Tibial nerve (tissue), 4 donors: ENCODE measurements around the gene ATG5. TPM values are rescaled to one million over a fixed set of nuclear protein-coding genes. Genes with fewer than 3 reads are reported as not detected.

Experiments used
- DNase-seq, 2 donors: peaks; one replicate each; pipeline ENCODE4 v3.0.0-alpha.2; 2019; ENCODE audit warnings: low spot score in 2 of 2
- H3K27ac ChIP-seq, 4 donors: fragments of 200-600 bp; sonication (generic) in 3 of 4; one replicate each; pipeline ENCODE4 v1.5.1; 2017 to 2019; ENCODE audit warnings: mild to moderate bottlenecking in 1 of 4
- H3K27me3 ChIP-seq, 2 donors: fragments of 200-600 bp; sonication (generic) in 1 of 2; one replicate each; pipeline versions ENCODE4 v1.5.1 to v1.6.0; 2017 to 2019
- H3K36me3 ChIP-seq, 3 donors: fragments of 200-600 bp; sonication (generic); one replicate each; pipeline ENCODE4 v1.5.1; 2018 to 2019
- H3K4me1 ChIP-seq, 4 donors: fragments of 200-600 bp; sonication (generic) in 3 of 4; one replicate each; pipeline ENCODE4 v1.5.1; 2017 to 2019
- H3K4me3 ChIP-seq, 4 donors: fragments of 200-600 bp; sonication (generic) in 3 of 4; one replicate each; pipeline ENCODE4 v1.5.1; 2017 to 2019; ENCODE audit warnings: mild to moderate bottlenecking in 1 of 4, moderate library complexity in 1 of 4
- H3K9me3 ChIP-seq, 4 donors: fragments of 200-600 bp; sonication (generic) in 3 of 4; one replicate each; pipeline ENCODE4 v1.5.1; 2017 to 2019
- CTCF ChIP-seq, 5 experiments: fragments of 200-600 bp in 3 of 5; fragments of 450-650 bp in 2 of 5; sonication (generic) in 3 of 5; IDR thresholded peaks; one replicate each; pipeline ENCODE4 v1.5.1; 2016 to 2019; ENCODE audit warnings: antibody characterized with exemption in 5 of 5, mild to moderate bottlenecking in 3 of 5, moderate library complexity in 2 of 5
- EP300 ChIP-seq, 2 donors: sonication (generic); formaldehyde crosslinking; IDR thresholded peaks; one replicate each; pipeline ENCODE4 v1.6.1; 2017; ENCODE audit warnings: antibody characterized with exemption in 2 of 2, mild to moderate bottlenecking in 1 of 2
- POLR2A ChIP-seq, 2 donors: fragments of 450-650 bp; IDR thresholded peaks; one replicate each; pipeline ENCODE4 v1.6.1; 2017; ENCODE audit warnings: antibody characterized with exemption in 2 of 2, mild to moderate bottlenecking in 2 of 2, moderate library complexity in 2 of 2
- WGBS, 2 donors: methylation state at CpG; one replicate each; pipeline ENCODE4 v1.1.5; 2018; 5-methylcytosine and 5-hydroxymethylcytosine counted together
- total RNA-seq, 4 donors: library from RNA; depleted of rRNA; stranded (reverse); fragments of >200 nt; gene quantifications; one replicate each; pipeline ENCODE4 v1.1.0, GENCODE V29; 2016

The ATG5 gene
- total RNA-seq, 4 donors from 2014 or later, result 25.5 to 39.1 (median 35.7) TPM

DNA sequence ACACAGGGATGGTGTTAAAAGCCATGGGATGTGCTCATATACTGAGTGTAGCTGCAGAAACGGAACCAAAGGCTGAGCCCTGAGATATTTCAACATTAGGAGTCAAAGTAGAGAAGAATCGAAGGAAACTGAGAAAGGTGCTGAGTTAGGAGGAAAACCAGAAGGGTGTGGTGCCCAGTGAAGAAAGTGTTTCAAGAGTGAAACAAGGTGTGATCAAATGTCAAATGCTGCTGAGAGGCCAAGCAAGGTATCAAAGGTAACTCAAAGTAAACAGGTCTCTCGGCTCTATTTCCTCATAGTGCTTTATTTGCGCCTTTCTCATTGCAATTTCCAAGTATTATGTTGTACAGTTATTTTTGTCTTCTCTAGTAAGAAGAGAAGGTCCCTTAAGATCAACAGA, 145.4 kb downstream of the ATG5 start:
- Histone ChIP-seq H3K4me1 (no peaks in the 10 kb centered on the region), H3K4me3 (no peak overlapping the region), H3K27me3 (no peaks in the 10 kb centered on the region), H3K27ac (no peak overlapping the region), H3K36me3 (no peaks in the 10 kb centered on the region), H3K9me3 (no peaks in the 10 kb centered on the region)
- TF ChIP-seq EP300 (IDR thresholded peaks at IDR 0.05), result no peak
- TF ChIP-seq CTCF (IDR thresholded peaks at IDR 0.05), result no peak
- TF ChIP-seq POLR2A (IDR thresholded peaks at IDR 0.05), result no peak
- no peak for DNase-seq
- 91 to 95% methylated on average over 4 of the region's 4 CpGs for WGBS, 2 donors

GRCh38 chr6:106178900-106179299, 146.7 kb downstream of the ATG5 start:
- Histone ChIP-seq H3K36me3 (no peaks in the 10 kb centered on the region), H3K9me3 (no peaks in the 10 kb centered on the region), H3K4me3 (no peak overlapping the region), H3K4me1 (no peaks in the 10 kb centered on the region), H3K27me3 (no peaks in the 10 kb centered on the region), H3K27ac (no peak overlapping the region)
- DNase-seq, result no peak
- WGBS, 2 donors, result 82 to 83% methylated on average over 3 of the region's 3 CpGs
- no peak for TF ChIP-seq EP300 (IDR thresholded peaks at IDR 0.05)
- no peak for TF ChIP-seq POLR2A (IDR thresholded peaks at IDR 0.05)
- no peak for TF ChIP-seq CTCF (IDR thresholded peaks at IDR 0.05)

- Histone ChIP-seq H3K4me3 (no peak overlapping the region), H3K36me3 (no peaks in the 10 kb centered on the region), H3K9me3 (no peaks in the 10 kb centered on the region), H3K27me3 (no peaks in the 10 kb centered on the region), H3K4me1 (no peaks in the 10 kb centered on the region), H3K27ac (no peak overlapping the region)
- 48% methylated on average over 2 of the region's 2 CpGs for WGBS, 2 donors
- TF ChIP-seq POLR2A (IDR thresholded peaks at IDR 0.05) (no peak), EP300 (IDR thresholded peaks at IDR 0.05) (no peak), CTCF (IDR thresholded peaks at IDR 0.05) (no peak)
- no peak for DNase-seq
Observed at GRCh38 chr6:106177786-106178185, 147.8 kb downstream of the ATG5 start.

DNA sequence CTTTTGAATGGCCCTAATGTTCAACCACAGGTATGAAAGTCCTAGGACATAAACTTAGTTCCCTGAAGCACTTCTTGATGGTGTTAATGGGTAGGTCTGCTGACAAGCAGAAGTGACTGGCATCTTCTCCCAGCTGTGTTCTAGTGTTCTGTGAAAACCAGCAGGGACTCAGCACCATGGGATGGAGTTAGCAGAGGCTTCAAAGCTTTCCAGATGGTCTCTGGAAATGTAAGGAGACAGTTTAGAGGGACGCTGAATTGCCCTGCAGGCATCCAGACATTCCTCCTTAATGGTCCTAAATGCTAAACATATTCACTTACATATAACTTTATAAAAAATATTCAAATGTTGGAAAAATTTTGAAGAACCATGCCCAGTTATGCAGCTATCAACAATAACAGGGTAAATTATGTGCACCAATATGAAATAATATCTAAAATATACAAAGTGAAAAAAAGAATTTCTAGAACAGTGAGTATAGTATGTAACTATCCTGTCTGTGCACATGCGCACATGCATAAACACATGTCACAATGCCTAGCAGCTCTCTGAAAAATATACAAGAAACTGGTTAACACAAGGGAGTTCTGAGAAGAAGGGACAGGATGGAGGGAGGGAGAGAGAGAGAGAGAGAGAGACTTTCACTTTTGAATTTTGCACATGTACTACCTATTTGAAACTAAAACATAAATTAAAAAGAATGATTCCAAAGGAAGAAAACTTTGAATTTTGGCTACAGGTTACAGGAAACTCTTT, 152.3 kb downstream of the ATG5 start:
- TF ChIP-seq POLR2A (IDR thresholded peaks at IDR 0.05), result no peak
- no peak for TF ChIP-seq EP300 (IDR thresholded peaks at IDR 0.05)
- TF ChIP-seq CTCF (IDR thresholded peaks at IDR 0.05), result no peak
- H3K27me3 ChIP-seq, result no peaks in the 10 kb centered on the region

GRCh38 chr6:106170030-106170791, 155.3 kb downstream of the ATG5 start:
- H3K27me3 ChIP-seq, result no peaks in the 10 kb centered on the region
- H3K4me1 ChIP-seq, result no peaks in the 10 kb centered on the region
- no peaks in the 10 kb centered on the region for H3K9me3 ChIP-seq
- 88 to 92% methylated on average over 5 of the region's 5 CpGs for WGBS, 2 donors
- H3K4me3 ChIP-seq, result no peak overlapping the region
- H3K36me3 ChIP-seq, result no peaks in the 10 kb centered on the region
- TF ChIP-seq EP300 (IDR thresholded peaks at IDR 0.05), result no peak
- no peak for TF ChIP-seq CTCF (IDR thresholded peaks at IDR 0.05)
- TF ChIP-seq POLR2A (IDR thresholded peaks at IDR 0.05), result no peak
- DNase-seq, result no peak
- H3K27ac ChIP-seq, result no peak overlapping the region

More for the DNA sequence above, 152.3 kb downstream of the ATG5 start:
- no peak for DNase-seq
- H3K9me3 ChIP-seq, result no peaks in the 10 kb centered on the region
- no peak overlapping the region for H3K4me3 ChIP-seq
- H3K27ac ChIP-seq, result no peak overlapping the region
- 72 to 73% methylated on average over 2 of the region's 2 CpGs for WGBS, 2 donors
- H3K4me1 ChIP-seq, result no peaks in the 10 kb centered on the region
- H3K36me3 ChIP-seq, result no peaks in the 10 kb centered on the region
